Colonic mucosa (tissue), 4 donors: Measurements from ENCODE around the gene ANKRD52. TPM values are rescaled to one million over a fixed set of nuclear protein-coding genes. Genes with fewer than 3 reads are reported as not detected.

Experiments used
- DNase-seq: peaks from one replicate; pipeline ENCODE4 v3.0.0-alpha.2; 2020
- H3K27ac ChIP-seq: fragments of 200-600 bp; one replicate; pipeline ENCODE4 v1.8.0; 2021
- H3K27me3 ChIP-seq: fragments of 200-600 bp; one replicate; pipeline ENCODE4 v1.8.0; 2021
- H3K36me3 ChIP-seq: fragments of 200-600 bp; one replicate; pipeline ENCODE4 v1.8.0; 2021
- H3K4me1 ChIP-seq: fragments of 200-600 bp; one replicate; pipeline ENCODE4 v1.8.0; 2021; ENCODE audit warnings: mild to moderate bottlenecking
- H3K4me3 ChIP-seq: fragments of 200-600 bp; one replicate; pipeline ENCODE4 v1.8.0; 2021
- H3K9ac ChIP-seq, 2 donors: one replicate each; pipeline ENCODE4 v1.7.0; 2013; ENCODE audit warnings: control low read depth in 2 of 2, low read depth in 2 of 2, low read length in 2 of 2
- H3K9me3 ChIP-seq: fragments of 200-600 bp; one replicate; pipeline ENCODE4 v1.8.0; 2021
- intact Hi-C: fragments of 100-400 bp; cut with DNase I; formaldehyde crosslinking; loops from one replicate; pipeline ENCODE4 v1.14.1; 2022
- total RNA-seq, 2 donors: library from RNA; stranded (reverse); fragmentation: NEBNext Ultra II Directional in 1 of 2; extraction: Animal tissue kit (Norgen Biotek cat#: 25700) in 1 of 2; gene quantifications; one replicate each; pipeline ENCODE4 v1.2.1, GENCODE V29; 2021
- TF ChIP-seq, protein P1 (sequence below): fragments of 200-600 bp; IDR thresholded peaks from one replicate; pipeline ENCODE4 v1.8.0; 2022; ENCODE audit warnings: antibody characterized with exemption, mild to moderate bottlenecking
- donor health status: healthy.
- donor health status: DM: no; HTN: no; CAD: no.
- donor health status: DM: no; HTN: no; CAD: no.

ANKRD52 gene
- total RNA-seq, 2 donors from 2014 or later: 39.3 to 57.7 TPM

DNA sequence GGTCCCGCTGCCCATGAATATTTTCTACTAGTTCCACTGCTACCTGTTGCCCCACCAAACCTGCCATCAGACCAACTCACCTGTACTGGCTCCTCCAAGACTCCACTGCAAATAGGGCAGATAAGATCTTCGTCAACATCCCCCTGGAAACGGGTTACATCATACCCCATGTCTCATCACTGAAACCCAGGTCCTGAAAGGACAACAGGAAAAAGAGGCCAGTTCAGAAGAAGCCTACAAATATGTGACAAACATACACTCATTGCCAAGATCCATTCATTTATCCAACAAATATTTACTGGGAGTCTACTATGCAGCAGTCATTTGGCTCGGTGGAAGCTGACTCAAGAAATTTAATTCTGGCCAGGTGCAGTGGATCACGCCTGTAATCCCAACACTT, 44.3 kb downstream of the ANKRD52 start:
- Histone ChIP-seq H3K36me3 (peaks cover 12% of the 10 kb centered on the region), H3K27me3 (no peaks in the 10 kb centered on the region), H3K4me1 (no peaks in the 10 kb centered on the region), H3K9me3 (no peaks in the 10 kb centered on the region), H3K27ac (no peak overlapping the region), H3K4me3 (no peak overlapping the region), H3K9ac (no peak overlapping the region)
- TF ChIP-seq, protein P1, sequence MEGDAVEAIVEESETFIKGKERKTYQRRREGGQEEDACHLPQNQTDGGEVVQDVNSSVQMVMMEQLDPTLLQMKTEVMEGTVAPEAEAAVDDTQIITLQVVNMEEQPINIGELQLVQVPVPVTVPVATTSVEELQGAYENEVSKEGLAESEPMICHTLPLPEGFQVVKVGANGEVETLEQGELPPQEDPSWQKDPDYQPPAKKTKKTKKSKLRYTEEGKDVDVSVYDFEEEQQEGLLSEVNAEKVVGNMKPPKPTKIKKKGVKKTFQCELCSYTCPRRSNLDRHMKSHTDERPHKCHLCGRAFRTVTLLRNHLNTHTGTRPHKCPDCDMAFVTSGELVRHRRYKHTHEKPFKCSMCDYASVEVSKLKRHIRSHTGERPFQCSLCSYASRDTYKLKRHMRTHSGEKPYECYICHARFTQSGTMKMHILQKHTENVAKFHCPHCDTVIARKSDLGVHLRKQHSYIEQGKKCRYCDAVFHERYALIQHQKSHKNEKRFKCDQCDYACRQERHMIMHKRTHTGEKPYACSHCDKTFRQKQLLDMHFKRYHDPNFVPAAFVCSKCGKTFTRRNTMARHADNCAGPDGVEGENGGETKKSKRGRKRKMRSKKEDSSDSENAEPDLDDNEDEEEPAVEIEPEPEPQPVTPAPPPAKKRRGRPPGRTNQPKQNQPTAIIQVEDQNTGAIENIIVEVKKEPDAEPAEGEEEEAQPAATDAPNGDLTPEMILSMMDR: no peak
- intact Hi-C loops: no loop called here
- no peak for DNase-seq

DNA sequence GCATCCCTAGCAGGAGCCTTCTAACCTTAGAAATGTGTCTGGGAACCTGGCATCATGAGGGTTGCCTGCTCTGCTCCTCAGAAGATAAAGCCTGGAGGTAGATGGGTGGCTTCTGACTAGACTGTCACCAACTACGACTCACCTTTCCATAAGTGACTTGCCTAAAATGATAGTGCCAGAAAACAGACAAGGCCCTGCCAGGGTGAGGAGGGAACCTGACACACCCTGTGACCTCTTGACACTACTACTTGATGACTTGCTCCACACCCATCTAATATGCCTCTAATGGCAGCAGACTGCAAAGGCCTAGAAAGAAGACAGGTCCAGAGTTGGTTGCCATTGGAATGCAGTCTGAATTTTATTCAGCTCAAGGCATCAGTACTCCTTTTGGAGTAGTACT, 45.8 kb downstream of the ANKRD52 start:
- TF ChIP-seq, protein P1: no peak
- Histone ChIP-seq H3K27ac (no peak overlapping the region), H3K9me3 (no peaks in the 10 kb centered on the region), H3K9ac (no peak overlapping the region), H3K4me1 (no peaks in the 10 kb centered on the region), H3K4me3 (no peak overlapping the region), H3K36me3 (peaks cover 22% of the 10 kb centered on the region), H3K27me3 (no peaks in the 10 kb centered on the region)
- DNase-seq: no peak
- intact Hi-C loops: no loop called here

DNA sequence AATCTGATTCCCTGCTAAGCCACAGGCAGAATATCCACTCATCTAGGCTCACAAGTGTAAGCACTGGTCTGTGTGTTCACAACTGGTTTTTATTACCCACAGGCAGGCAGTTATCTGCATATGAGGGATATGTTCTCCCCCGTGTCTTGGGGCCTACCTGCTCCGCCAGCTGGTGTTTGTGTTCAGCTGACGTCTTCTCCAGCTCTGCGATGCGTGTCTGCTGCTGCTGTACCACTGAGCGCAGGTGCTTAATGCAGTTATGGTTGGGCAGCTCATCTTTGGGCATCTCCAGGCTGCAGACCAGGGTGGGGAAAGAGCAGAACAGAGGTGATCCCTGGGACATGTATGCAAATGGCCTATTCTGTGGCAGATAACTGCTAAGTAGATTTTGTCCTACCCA, 50.2 kb downstream of the ANKRD52 start:
- Histone ChIP-seq H3K27ac (no peak overlapping the region), H3K36me3 (peaks cover 16% of the 10 kb centered on the region), H3K9ac (no peak overlapping the region), H3K4me1 (no peaks in the 10 kb centered on the region), H3K4me3 (no peak overlapping the region), H3K27me3 (no peaks in the 10 kb centered on the region), H3K9me3 (no peaks in the 10 kb centered on the region)
- TF ChIP-seq, protein P1: no peak
- intact Hi-C loops: loop anchor here (10.0 kb wide), 1 partner anchor 87 kb away; no protein-coding TSS in a partner anchor
- DNase-seq: no peak

DNA sequence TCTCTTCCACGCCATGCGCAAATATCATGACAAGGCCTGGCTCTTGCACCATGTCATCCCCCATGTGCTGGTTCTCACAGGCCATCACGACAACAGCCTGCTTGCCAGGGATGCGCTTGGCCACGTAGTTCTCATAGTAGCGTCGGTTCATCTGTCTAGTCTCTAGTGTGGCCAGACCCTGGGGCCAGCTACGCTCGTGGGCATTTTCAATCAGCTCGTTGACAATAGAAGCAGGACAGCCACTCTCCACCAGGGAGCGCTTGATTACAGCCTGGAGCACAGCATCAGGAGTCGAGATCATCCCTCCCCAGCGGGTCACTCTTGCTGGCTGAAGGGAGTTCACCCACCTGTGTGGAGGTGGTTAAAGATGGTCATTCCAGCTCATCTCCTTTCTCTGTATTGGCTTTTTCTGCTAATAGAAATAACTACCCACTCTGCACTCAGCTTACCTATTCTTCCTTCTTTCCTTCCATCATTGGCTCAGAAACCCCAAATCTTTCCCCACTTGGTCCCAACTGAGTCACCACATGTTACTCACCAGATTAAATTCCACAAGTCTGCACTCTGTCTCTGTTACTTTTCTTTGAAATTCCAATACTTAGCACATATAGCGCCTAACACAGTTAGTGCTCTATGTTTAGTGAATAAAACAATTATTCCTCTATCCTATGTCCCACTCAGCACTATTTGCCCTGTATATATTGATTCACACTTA, 51.6 kb downstream of the ANKRD52 start:
- no peak overlapping the region for H3K9ac ChIP-seq
- intact Hi-C loops: loop anchor here (10.0 kb wide), 1 partner anchor 88 kb away; no protein-coding TSS in a partner anchor
- H3K36me3 ChIP-seq: peaks cover 11% of the 10 kb centered on the region
- peak; percentile 77 for DNase-seq
- no peak overlapping the region for H3K4me3 ChIP-seq
- no peaks in the 10 kb centered on the region for H3K9me3 ChIP-seq
- no peaks in the 10 kb centered on the region for H3K4me1 ChIP-seq
- TF ChIP-seq, protein P1: peak; percentile 46
- H3K27me3 ChIP-seq: no peaks in the 10 kb centered on the region
- no peak overlapping the region for H3K27ac ChIP-seq

DNA sequence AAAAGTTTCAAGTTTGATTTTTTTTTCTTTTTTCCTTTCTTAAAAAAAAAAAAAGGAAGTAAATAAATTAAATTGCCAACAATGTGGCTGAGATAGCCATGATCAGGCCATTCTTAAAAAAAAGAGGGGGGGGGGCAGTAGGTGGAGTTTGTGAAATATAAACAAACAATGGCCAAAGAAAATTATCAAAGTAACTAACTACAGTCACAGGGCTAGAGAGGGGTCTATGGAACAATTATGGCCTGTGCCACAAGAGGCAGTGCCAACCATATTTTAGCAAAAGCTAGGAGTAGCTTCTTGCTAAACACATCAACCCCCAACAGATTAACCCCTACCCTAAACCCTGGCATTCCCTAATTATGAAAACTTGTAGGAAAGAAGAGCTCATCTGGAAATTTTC, 52.7 kb downstream of the ANKRD52 start:
- Histone ChIP-seq H3K4me3 (no peak overlapping the region), H3K27ac (no peak overlapping the region), H3K9me3 (no peaks in the 10 kb centered on the region), H3K27me3 (no peaks in the 10 kb centered on the region), H3K36me3 (peaks cover 11% of the 10 kb centered on the region), H3K9ac (no peak overlapping the region), H3K4me1 (no peaks in the 10 kb centered on the region)
- intact Hi-C loops: loop anchor here (10.0 kb wide), 1 partner anchor 89 kb away; no protein-coding TSS in a partner anchor
- no peak for DNase-seq
- TF ChIP-seq, protein P1: no peak
